ELF-1 (cell line): ENCODE measurements around the gene ZNF273.
"Not testable (repeated sequence)": the region's sequence is repeated elsewhere in the genome, so short reads cannot be mapped to it uniquely, and the experiment has no call there.

Experiments
- DNase-seq: peaks from one replicate; pipeline ENCODE4 v3.0.0-alpha.2; 2016; ENCODE audit warnings: low read depth, low spot score

The ZNF273 gene

GRCh38 chr7:64888901-64889685 lies 14.0 kb upstream of the ZNF273 start:
- peak; percentile 39 for DNase-seq

GRCh38 chr7:64889686-64890162 lies 13.3 kb upstream of the ZNF273 start:
- peak; percentile 26 for DNase-seq

GRCh38 chr7:64890273-64890672 lies 12.8 kb upstream of the ZNF273 start:
- not testable (repeated sequence) for DNase-seq

- no peak for DNase-seq
Measured at GRCh38 chr7:64890761-64891362, 12.2 kb upstream of the ZNF273 start.

- not testable (repeated sequence) for DNase-seq
Measured at GRCh38 chr7:64891363-64892081, 11.6 kb upstream of the ZNF273 start.

GRCh38 chr7:64892116-64892515 lies 11.0 kb upstream of the ZNF273 start:
- no peak for DNase-seq

- DNase-seq = no peak
Measured at GRCh38 chr7:64892666-64893309, 10.3 kb upstream of the ZNF273 start.

- no peak for DNase-seq
Measured at GRCh38 chr7:64893401-64893800, 9.7 kb upstream of the ZNF273 start.

- DNase-seq = not testable (repeated sequence)
Measured at GRCh38 chr7:64902461-64902805, 640 bp upstream of the ZNF273 start.

GRCh38 chr7:64904008-64904407 lies 935 bp downstream of the ZNF273 start:
- peak; percentile 12 for DNase-seq

- DNase-seq = peak; percentile 29
Measured at GRCh38 chr7:64905133-64905532, 2.1 kb downstream of the ZNF273 start.

- DNase-seq = no peak
Measured at GRCh38 chr7:64905547-64905946, 2.5 kb downstream of the ZNF273 start.

- DNase-seq = no peak
Measured at GRCh38 chr7:64907641-64908326, 4.7 kb downstream of the ZNF273 start.

- DNase-seq = no peak
Measured at GRCh38 chr7:64908358-64908757, 5.3 kb downstream of the ZNF273 start.

GRCh38 chr7:64914557-64914956 lies 11.5 kb downstream of the ZNF273 start:
- no peak for DNase-seq

GRCh38 chr7:64915301-64915700 lies 12.2 kb downstream of the ZNF273 start:
- DNase-seq = not testable (repeated sequence)

GRCh38 chr7:64928252-64929187 lies 25.4 kb downstream of the ZNF273 start:
- DNase-seq = not testable (repeated sequence)

GRCh38 chr7:64934478-64934877 lies 31.4 kb downstream of the ZNF273 start:
- DNase-seq = no peak

GRCh38 chr7:64938540-64938939 lies 35.5 kb downstream of the ZNF273 start:
- no peak for DNase-seq

- DNase-seq = not testable (repeated sequence)
Measured at GRCh38 chr7:64940021-64940420, 36.9 kb downstream of the ZNF273 start.
